Epidermal melanocyte (primary cell): Measurements from ENCODE around the gene KRT74.
"Not testable (repeated sequence)": the region's sequence is repeated elsewhere in the genome, so short reads cannot be mapped to it uniquely, and the experiment has no call there.

ENCODE experiments used
- DNase-seq: peaks from one replicate; pipeline ENCODE4 v3.0.0; 2011; ENCODE audit warnings: low spot score; ENCODE audit not compliant: insufficient read length

The KRT74 gene

DNA sequence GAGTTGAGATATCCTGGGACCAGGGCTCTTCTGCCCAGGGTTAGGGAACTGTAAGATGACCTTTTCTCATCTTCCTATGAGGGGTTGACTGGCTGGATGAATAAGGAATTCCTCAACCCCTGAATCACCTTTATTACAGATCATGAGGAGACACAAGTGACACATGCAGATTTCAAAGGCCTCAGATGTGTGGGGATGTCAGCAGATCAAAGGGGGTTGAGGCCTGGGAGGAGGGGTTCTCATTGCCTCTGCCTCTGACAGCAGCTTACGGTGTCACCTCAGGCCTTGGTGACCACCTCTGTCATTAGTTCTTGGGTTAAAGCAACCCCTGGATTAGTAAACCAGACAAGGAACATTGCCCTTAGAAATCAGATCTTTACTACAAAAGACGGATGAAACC is 29.7 kb upstream of the KRT74 start:
- no peak for DNase-seq

- DNase-seq: no peak
Measured at GRCh38 chr12:52602552-52602951, 28.9 kb upstream of the KRT74 start.

DNA sequence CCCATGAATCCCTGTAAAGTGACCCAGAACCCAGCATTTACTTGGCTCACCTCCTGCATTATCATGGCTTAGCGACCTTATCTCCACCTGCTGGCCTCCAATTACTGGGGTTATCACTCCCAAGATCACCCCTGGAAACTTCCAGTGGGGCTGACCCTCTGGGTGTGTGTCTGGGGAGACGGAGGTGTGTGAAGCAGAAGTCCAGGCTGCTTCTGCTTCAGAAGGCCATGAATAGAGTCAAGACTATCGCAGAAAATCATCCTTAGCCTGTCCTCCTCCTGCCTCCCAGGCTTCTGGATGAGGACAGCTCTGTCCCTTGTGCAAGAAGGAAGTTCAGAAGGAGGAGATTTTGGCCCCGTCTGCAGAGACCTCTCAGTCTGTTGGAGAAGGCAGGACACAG is 28.0 kb upstream of the KRT74 start:
- no peak for DNase-seq

GRCh38 chr12:52600941-52601481 is 27.4 kb upstream of the KRT74 start, which contains the start of gene KRT72:
Gene KRT72 (minus strand): TSS chr12:52601463. CDS start chr12:52601452, 11 bp downstream.
- no peak for DNase-seq

- DNase-seq: no peak
Measured at GRCh38 chr12:52600475-52600874, 26.8 kb upstream of the KRT74 start.

DNA sequence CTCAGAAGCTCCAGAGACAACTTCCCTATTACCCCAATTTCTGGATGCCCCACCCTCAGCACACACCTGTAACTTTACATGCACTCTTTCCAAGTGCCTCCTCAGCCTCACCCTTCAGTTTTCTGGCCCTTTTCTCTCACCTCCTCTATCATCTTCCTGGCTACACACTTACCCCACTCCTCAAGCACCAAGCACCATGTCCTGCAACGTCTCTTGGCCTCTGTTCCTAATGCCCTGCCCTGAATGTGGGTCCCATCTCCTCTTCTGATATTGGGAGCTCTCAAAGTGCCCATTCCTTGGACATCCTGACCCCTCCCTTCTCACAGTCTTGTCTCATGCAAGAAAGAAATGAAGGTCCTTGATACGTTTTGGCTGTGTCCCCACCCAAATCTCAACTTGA is 26.4 kb upstream of the KRT74 start:
- no peak for DNase-seq

DNA sequence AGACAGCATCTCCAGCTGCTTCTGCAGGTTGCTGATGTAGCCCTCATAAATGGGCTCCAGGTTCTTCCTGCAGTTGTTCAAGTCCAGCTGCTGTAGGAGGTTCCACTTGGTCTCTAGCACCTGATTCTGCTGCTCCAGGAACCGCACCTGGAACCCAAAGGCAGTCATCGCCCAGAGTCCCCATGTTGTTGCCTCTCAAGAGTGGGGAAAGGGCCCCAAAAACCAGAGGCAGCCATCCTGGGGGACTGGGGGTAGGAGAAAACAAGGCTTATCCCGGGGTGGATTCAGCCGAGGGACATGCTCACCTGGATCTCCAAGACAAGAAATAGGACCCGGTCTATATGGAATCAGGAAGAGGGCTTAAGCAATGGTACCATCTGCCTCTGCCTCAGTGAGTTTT is 25.3 kb upstream of the KRT74 start:
- DNase-seq: no peak

DNA sequence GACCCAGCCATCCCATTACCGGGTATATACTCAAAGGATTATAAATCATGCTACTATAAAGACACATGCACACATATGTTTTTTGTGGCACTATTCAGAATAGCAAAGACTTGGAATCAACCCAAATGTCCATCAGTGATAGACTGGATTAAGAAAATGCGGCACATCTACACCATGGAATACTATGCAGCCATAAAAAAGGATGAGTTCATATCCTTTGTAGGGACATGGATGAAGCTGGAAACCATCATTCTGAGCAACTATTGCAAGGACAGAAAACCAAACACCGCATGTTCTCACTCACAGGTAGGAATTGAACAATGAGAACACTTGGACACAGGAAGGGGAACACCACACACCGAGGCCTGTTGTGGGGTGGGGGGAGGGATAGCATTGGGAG is 20.6 kb upstream of the KRT74 start:
- not testable (repeated sequence) for DNase-seq

GRCh38 chr12:52591521-52591920 is 17.9 kb upstream of the KRT74 start:
- no peak for DNase-seq

DNA sequence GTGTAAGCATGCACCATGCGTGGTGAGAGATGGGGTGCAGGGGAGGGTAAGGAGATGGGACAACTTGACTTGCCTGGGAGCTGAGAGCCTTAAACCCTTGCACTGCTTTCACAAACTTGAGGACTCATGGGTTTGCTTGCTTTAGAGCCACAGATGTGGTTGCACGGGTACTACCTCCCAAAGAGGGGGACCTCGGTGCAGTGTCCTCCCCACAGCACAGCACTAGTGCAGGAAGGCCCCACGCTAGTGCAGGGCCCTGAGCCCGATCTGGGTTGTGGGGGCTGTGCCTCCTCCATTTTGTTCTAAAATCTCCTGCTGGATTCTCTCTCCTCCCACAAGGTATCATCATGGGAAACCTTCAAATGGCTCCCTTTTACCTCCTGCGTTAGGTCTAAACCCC is 16.4 kb upstream of the KRT74 start:
- DNase-seq: no peak

DNA sequence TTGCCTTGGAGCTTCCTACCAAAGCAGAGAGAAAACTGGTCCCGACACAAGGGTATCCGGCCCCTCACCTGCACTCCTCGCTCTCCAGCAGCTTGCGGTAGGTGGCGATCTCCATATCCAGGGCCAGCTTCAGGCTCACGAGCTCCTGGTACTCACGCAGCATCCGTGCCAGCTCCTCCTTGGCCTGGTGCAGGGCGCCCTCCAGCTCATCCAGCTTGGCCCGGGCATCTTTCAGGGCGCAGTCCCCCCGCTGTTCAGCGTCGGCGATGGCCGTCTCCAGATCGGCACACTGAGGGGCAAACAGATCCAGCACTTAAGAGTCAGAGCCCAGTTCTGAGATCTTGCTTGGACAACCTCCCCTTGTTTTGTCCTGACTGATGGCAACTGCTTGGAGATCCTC is 13.9 kb upstream of the KRT74 start:
- no peak for DNase-seq

GRCh38 chr12:52585946-52586345 is 12.3 kb upstream of the KRT74 start:
- DNase-seq: no peak

DNA sequence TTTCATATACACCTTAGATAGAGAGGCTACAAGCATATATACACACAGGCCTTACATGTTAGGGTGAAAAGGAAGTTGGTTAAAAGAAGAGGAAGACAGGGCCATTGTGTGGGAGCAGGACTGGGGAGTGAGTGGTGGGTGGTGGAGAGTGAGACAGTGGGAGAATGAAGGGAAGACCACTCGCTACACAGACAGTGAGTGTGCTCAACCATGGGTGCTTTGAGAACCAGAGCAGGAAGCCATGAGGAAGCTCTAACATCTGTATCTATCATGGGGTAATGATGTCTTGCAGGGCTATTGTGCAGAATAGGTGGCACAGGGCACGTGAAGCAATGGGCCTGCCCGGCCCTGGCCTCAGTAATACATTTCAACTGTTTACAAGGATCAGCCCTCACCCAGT is 11.4 kb upstream of the KRT74 start:
- DNase-seq: no peak

- no peak for DNase-seq
Measured at GRCh38 chr12:52584156-52584682, 10.6 kb upstream of the KRT74 start.

DNA sequence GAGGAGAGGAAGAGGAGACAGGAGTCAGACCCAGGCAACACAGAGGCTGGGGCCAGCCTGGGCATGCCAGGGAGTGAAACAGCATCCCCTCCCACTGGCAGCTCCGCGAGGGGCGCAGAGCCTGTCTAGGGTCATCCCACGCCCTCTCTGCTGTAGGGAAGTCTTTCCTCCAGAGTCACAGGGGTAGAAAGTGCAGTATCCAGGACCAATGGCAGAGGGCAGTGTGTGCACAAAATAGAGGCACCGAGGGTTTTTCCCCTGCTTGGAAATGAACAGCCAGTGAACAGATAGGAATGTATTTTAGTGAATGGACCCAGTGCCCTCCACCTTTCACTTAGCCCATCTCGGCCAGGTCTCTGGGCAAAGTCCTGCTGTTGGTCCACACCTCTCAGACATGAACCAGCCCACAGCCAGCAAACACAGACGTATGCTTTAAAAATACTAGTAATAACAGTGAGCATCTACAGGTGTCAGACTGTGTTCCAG is 9.4 kb upstream of the KRT74 start:
- peak; percentile 58 for DNase-seq

DNA sequence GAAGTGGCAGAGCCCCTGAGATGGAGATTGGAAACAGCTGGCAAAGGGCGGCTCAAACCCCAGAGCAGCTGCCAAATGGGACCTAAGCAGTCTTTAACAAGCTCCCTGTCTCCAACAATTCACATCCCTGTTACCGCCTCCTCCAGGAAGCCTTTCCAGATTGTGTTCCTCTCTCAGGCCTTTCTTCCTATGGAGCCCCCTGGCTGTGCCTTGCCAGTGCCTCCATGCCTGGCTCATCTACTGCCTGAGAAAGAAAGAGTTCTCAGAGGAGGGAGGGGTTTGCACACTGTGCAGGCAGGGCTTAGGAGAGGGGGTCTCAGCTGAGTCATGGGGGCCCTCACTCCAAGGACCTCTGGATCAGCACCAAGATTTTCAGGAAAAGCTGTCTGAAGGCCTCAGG is 8.8 kb upstream of the KRT74 start:
- DNase-seq: no peak

DNA sequence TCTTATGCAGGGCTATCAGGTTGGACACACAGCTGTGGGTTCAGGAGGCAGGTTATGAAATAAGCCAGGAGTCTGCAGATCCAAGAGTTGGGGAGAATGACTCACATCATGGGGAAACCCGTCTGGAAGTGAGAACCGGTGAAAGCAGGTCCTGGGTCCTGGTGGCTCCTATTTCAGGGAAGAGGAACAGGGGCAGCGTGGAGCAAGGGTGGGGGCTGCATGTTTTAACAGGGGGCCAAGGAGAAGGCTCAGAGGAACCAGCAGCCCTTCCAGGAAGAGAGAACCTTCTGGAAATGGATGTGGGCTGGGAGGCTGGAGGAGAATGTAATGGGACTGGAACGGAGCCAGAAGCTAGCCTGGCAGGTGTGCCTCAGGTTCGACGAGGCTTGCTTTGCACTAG is 7.8 kb upstream of the KRT74 start:
- DNase-seq: no peak

- DNase-seq: no peak
Measured at GRCh38 chr12:52581066-52581465, 7.4 kb upstream of the KRT74 start.

DNA sequence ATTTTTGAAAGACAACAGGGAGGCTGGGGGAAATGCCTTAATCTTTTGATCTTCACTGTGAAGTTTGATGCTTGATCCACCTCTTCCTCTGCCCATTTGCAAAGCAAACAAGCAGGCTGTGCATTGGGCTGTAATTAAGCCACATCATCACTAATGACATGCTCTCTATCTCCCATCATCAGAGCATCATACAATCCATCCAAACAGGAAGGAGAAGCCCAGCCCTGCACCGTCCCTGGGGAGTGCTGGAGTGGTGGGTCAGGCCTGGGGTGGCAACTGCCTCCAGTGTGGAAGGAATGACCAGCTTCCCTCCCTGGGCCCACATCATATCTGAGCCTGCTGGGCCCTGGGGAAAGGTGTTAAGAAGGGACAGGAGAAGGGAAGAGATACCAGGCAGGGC is 6.9 kb upstream of the KRT74 start:
- DNase-seq: no peak

- no peak for DNase-seq
Measured at GRCh38 chr12:52579468-52580465, 6.1 kb upstream of the KRT74 start.

DNA sequence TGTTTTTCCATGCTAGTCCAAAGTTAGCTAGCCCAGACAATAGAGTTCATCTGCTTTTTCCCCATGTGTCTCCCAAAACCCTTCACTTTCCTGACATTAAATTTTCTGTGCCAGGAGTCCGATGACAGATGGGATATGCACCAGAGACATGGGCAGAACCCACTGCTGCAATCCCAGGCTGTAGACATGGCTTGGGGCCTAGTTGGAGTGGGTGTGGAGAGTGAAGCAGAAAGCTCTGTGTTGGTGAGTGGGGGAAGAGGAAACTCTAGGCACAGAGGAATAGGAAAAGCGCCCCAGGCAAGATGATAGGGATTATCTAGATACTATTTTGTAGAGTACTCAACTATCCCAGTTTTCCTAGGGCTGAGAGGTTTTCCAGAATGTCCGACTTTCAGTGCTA is 4.8 kb upstream of the KRT74 start:
- DNase-seq: no peak

GRCh38 chr12:52577316-52577715 is 3.7 kb upstream of the KRT74 start:
- no peak for DNase-seq
